HEK293 (cell line): ENCODE measurements around the gene NT5M.

ENCODE experiments used
- ZFHX2 ChIP-seq: fragments of 450-650 bp; formaldehyde crosslinking; conservative IDR thresholded peaks from 2 replicates; pipeline ENCODE4 v1.5.1; 2016; ENCODE audit warnings: missing biosample characterization, missing genetic modification characterization
- ZFP41 ChIP-seq: fragments of 450-650 bp; formaldehyde crosslinking; IDR thresholded peaks from 2 replicates; pipeline ENCODE4 v1.5.1; 2016; ENCODE audit warnings: missing biosample characterization, missing genetic modification characterization, borderline replicate concordance
- ZIC2 ChIP-seq: fragments of 450-650 bp; formaldehyde crosslinking; IDR thresholded peaks from 2 replicates; pipeline ENCODE4 v1.5.1; 2016; ENCODE audit warnings: missing biosample characterization, missing genetic modification characterization
- ZNF10 ChIP-seq: fragments of 450-650 bp; formaldehyde crosslinking; IDR thresholded peaks from 2 replicates; pipeline ENCODE4 v1.5.1; 2017; ENCODE audit warnings: missing biosample characterization, missing genetic modification characterization
- ZNF121 ChIP-seq: fragments of 450-650 bp; formaldehyde crosslinking; IDR thresholded peaks from 2 replicates; pipeline ENCODE4 v1.5.1; 2016; ENCODE audit warnings: missing biosample characterization, missing genetic modification characterization
- ZNF184 ChIP-seq: fragments of 450-650 bp; IDR thresholded peaks from 2 replicates; pipeline ENCODE4 v1.5.1; 2018; ENCODE audit warnings: missing biosample characterization, mild to moderate bottlenecking, missing genetic modification characterization
- ZNF24 ChIP-seq: fragments of 450-650 bp; formaldehyde crosslinking; IDR thresholded peaks from 2 replicates; pipeline ENCODE4 v1.5.1; 2016; ENCODE audit warnings: missing biosample characterization, missing genetic modification characterization
- ZNF335 ChIP-seq: fragments of 450-650 bp; formaldehyde crosslinking; conservative IDR thresholded peaks from 2 replicates; pipeline ENCODE4 v1.5.1; 2016; ENCODE audit warnings: missing biosample characterization, missing genetic modification characterization
- ZNF423 ChIP-seq: fragments of 450-650 bp; formaldehyde crosslinking; IDR thresholded peaks from 2 replicates; pipeline ENCODE4 v1.5.1; 2016; ENCODE audit warnings: missing biosample characterization, missing genetic modification characterization
- ZNF501 ChIP-seq: fragments of 450-650 bp; formaldehyde crosslinking; IDR thresholded peaks from 2 replicates; pipeline ENCODE4 v1.5.1; 2016; ENCODE audit warnings: missing biosample characterization, missing genetic modification characterization
- ZNF521 ChIP-seq: fragments of 450-650 bp; formaldehyde crosslinking; IDR thresholded peaks from 2 replicates; pipeline ENCODE4 v1.5.1; 2017; ENCODE audit warnings: missing biosample characterization, mild to moderate bottlenecking, missing genetic modification characterization
- ZNF792 ChIP-seq: fragments of 450-650 bp; formaldehyde crosslinking; IDR thresholded peaks from 2 replicates; pipeline ENCODE4 v1.5.1; 2016; ENCODE audit warnings: missing biosample characterization, missing genetic modification characterization
- TF ChIP-seq, protein P1 (sequence below): fragments of 450-650 bp; formaldehyde crosslinking; IDR thresholded peaks from 2 replicates; pipeline ENCODE4 v1.5.1; 2016; ENCODE audit warnings: missing biosample characterization, missing genetic modification characterization
- TF ChIP-seq, protein P2 (sequence below): fragments of 450-650 bp; formaldehyde crosslinking; IDR thresholded peaks from 2 replicates; pipeline ENCODE4 v1.5.1; 2016; ENCODE audit warnings: missing biosample characterization, missing genetic modification characterization

DNA sequence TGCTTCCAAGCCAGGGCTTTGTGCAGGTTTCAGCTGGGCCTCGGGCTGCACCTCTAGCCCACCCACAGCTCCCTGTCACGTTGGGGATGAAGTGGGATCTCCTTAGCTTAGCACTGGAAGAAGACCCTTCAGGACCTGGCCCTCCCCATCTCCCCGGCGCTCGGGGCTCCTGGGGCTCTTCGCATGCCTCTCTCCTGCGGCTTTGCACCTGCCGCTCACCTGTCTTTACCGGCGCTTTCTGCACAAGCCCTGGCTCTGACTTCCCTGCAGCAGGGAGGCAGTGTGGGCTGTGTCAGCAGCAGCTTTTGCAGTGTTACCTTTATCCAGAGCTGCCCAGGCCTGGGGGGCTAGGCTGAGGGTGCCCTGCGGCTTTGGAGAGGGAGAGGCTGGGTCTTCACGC lies 52.3 kb downstream of the NT5M start:
- TF ChIP-seq ZNF501 (tag by site-specific recombination) = no peak
- no peak for TF ChIP-seq ZNF121 (tag by site-specific recombination)
- TF ChIP-seq, protein P1, sequence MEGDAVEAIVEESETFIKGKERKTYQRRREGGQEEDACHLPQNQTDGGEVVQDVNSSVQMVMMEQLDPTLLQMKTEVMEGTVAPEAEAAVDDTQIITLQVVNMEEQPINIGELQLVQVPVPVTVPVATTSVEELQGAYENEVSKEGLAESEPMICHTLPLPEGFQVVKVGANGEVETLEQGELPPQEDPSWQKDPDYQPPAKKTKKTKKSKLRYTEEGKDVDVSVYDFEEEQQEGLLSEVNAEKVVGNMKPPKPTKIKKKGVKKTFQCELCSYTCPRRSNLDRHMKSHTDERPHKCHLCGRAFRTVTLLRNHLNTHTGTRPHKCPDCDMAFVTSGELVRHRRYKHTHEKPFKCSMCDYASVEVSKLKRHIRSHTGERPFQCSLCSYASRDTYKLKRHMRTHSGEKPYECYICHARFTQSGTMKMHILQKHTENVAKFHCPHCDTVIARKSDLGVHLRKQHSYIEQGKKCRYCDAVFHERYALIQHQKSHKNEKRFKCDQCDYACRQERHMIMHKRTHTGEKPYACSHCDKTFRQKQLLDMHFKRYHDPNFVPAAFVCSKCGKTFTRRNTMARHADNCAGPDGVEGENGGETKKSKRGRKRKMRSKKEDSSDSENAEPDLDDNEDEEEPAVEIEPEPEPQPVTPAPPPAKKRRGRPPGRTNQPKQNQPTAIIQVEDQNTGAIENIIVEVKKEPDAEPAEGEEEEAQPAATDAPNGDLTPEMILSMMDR (tag by site-specific recombination) = no peak
- no peak for TF ChIP-seq ZNF423 (tag by site-specific recombination)
- TF ChIP-seq, protein P2, sequence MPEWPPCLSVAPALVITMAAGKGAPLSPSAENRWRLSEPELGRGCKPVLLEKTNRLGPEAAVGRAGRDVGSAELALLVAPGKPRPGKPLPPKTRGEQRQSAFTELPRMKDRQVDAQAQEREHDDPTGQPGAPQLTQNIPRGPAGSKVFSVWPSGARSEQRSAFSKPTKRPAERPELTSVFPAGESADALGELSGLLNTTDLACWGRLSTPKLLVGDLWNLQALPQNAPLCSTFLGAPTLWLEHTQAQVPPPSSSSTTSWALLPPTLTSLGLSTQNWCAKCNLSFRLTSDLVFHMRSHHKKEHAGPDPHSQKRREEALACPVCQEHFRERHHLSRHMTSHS = no peak
- TF ChIP-seq ZFP41 (tag by site-specific recombination) = no peak
- no peak for TF ChIP-seq ZNF10 (tag by site-specific recombination)
- TF ChIP-seq ZNF521 (tag by site-specific recombination) = no peak
- TF ChIP-seq ZFHX2 = no peak
- TF ChIP-seq ZNF24 (tag by site-specific recombination) = no peak
- no peak for TF ChIP-seq ZNF184 (tag by site-specific recombination)
- TF ChIP-seq ZNF335 (tag by site-specific recombination) = no peak
- TF ChIP-seq ZNF792 (tag by site-specific recombination) = no peak
- TF ChIP-seq ZIC2 (tag by site-specific recombination) = no peak
